HG03469 (cell line): ENCODE measurements around the gene BNIP3.
"Not testable (repeated sequence)": the region's sequence is repeated elsewhere in the genome, so short reads cannot be mapped to it uniquely, and the experiment has no call there.

Experiments
- ATAC-seq: cut with Tn5 transposase; IDR thresholded peaks from one replicate; pipeline ENCODE4 v1.9.1; 2021; ENCODE audit warnings: mild to moderate bottlenecking, moderate library complexity, moderate number of reproducible peaks; ENCODE audit not compliant: unreplicated experiment

BNIP3 gene

GRCh38 chr10:131954356-131954965 is 27.3 kb downstream of the BNIP3 start:
- no peak for ATAC-seq

- ATAC-seq = not testable (repeated sequence)
Observed at GRCh38 chr10:131949908-131950307, 31.8 kb downstream of the BNIP3 start.

- no peak for ATAC-seq
Observed at GRCh38 chr10:131949041-131949862, 32.5 kb downstream of the BNIP3 start.

- no peak for ATAC-seq
Observed at GRCh38 chr10:131948501-131948900, 33.2 kb downstream of the BNIP3 start.

GRCh38 chr10:131947631-131948347 is 33.9 kb downstream of the BNIP3 start:
- ATAC-seq = no peak

GRCh38 chr10:131946880-131947279 is 34.8 kb downstream of the BNIP3 start:
- ATAC-seq = no peak

GRCh38 chr10:131946321-131946751 is 35.4 kb downstream of the BNIP3 start:
- no peak for ATAC-seq

GRCh38 chr10:131944976-131945695 is 36.6 kb downstream of the BNIP3 start:
- ATAC-seq = no peak

- ATAC-seq = no peak
Observed at GRCh38 chr10:131944412-131944811, 37.3 kb downstream of the BNIP3 start.

- ATAC-seq = no peak
Observed at GRCh38 chr10:131943021-131943814, 38.5 kb downstream of the BNIP3 start.

- ATAC-seq = no peak
Observed at GRCh38 chr10:131942455-131942854, 39.3 kb downstream of the BNIP3 start.

- no peak for ATAC-seq
Observed at GRCh38 chr10:131938681-131939080, 43.0 kb downstream of the BNIP3 start.

- ATAC-seq = no peak
Observed at GRCh38 chr10:131937836-131938235, 43.9 kb downstream of the BNIP3 start.

GRCh38 chr10:131936736-131937135 is 45.0 kb downstream of the BNIP3 start:
- ATAC-seq = no peak

- no peak for ATAC-seq
Observed at GRCh38 chr10:131936294-131936693, 45.4 kb downstream of the BNIP3 start.

- ATAC-seq = no peak
Observed at GRCh38 chr10:131935260-131935659, 46.5 kb downstream of the BNIP3 start.

GRCh38 chr10:131934769-131935168 is 47.0 kb downstream of the BNIP3 start:
- no peak for ATAC-seq

- no peak for ATAC-seq
Observed at GRCh38 chr10:131933696-131934086, 48.0 kb downstream of the BNIP3 start.

GRCh38 chr10:131933016-131933695 is 48.6 kb downstream of the BNIP3 start:
- ATAC-seq = no peak

GRCh38 chr10:131931981-131932380 is 49.7 kb downstream of the BNIP3 start:
- ATAC-seq = no peak
